ENCODE results near the gene CENPP.

GRCh38 chr9:92614123-92614510 lies 288.4 kb downstream of the CENPP start:
- TF ChIP-seq JUND (IDR thresholded peaks at IDR 0.05) (no peak), CTCF (IDR thresholded peaks at IDR 0.05; ENCODE audit: low read depth, low read length, missing input control) (no peak), TAF1 (conservative IDR thresholded peaks at IDR 0.05) (no peak), REST (IDR thresholded peaks at IDR 0.05) (no peak), RAD21 (IDR thresholded peaks at IDR 0.05) (no peak), SP1 (IDR thresholded peaks at IDR 0.05) (no peak), NR2F2 (IDR thresholded peaks at IDR 0.05) (no peak), RXRA (IDR thresholded peaks at IDR 0.05) (no peak), GABPA (IDR thresholded peaks at IDR 0.05 in 1 of 2, conservative IDR thresholded peaks at IDR 0.05 in 1 of 2) (no peak), YY1 (IDR thresholded peaks at IDR 0.05) (no peak), MAX (IDR thresholded peaks at IDR 0.05) (no peak), FOXA2 (IDR thresholded peaks at IDR 0.05) (no peak), ZBTB33 (IDR thresholded peaks at IDR 0.05) (no peak), ATF3 (IDR thresholded peaks at IDR 0.05) (no peak)
